Stimulated activated CD4-positive, alpha-beta T cell treated with anti-CD3 and anti-CD28 coated beads, Interleukin-4, amount 100 ng/mL, for 1 hour (primary cell): ENCODE results near the gene RDH8.

Experiments used
- DNase-seq: peaks from one replicate; pipeline ENCODE4 v3.0.0-alpha.2; 2020

Gene RDH8

DNA sequence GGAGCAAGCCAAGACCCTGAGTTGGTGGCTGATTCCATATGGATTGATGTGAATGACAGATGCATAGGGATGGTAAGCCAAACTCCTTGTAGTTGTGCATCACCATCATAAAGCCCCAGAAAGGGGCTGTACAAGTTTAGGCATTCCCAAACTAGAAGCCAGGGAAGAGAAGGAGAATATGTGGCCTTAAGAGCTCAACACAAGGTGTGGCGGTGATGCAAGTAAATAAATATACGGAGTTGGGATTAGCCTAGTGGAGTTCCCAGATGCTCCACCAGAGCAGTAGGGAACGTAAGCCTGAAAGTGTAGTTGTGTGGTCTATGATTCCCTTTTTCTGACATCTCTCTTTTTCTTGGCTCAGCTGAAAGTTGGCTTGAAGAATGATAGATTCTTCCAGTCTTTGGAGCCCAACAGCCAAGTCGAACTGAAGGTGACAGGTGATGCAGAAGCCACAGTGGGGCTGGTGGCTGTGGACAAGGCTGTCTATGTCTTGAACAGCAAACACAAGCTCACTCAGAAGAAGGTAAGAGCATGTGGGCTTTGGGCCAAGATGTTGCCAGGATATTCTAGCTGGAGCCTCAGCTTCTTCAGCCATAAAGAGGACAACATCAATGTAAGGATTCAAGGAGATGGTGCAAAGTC, 30.1 kb downstream of the RDH8 start:
- DNase-seq = no peak

DNA sequence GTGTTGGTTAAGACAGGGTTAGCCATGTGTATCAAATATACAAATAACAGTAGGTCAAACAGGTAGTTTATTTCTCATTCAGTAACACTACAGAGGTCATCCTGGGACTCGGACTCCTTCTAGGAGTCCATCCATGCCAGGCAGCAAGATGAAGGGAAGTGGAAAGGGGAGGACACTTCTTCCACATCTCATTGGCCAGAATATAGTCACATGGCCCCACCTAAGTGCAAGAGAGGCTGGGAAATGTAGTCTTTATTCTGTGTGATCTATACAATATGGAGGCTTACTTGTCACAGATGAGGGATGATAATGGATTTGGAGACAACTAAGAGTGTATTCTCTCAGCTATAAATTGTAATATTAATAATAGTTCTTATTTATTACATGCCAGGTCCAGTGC, 31.1 kb downstream of the RDH8 start:
- DNase-seq = no peak

DNA sequence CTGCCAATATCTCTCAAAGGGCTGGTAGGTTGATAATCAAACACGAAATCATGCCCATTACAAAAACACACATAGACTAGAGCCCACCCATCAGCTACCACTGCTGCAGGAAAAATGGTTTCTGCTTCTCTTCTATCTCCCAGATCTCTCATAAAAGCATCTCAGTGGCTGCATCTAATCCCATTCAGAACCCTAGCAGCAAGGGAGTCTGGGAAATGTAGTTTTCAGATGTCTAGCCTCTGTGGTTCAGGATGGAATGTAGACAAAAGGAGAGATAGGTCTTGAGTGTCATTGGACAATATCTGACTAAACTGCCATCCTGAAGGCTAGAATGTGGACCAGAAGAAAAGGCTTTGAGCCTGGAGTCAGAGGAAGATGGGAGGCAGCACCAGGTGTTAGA, 32.1 kb downstream of the RDH8 start:
- DNase-seq = no peak

DNA sequence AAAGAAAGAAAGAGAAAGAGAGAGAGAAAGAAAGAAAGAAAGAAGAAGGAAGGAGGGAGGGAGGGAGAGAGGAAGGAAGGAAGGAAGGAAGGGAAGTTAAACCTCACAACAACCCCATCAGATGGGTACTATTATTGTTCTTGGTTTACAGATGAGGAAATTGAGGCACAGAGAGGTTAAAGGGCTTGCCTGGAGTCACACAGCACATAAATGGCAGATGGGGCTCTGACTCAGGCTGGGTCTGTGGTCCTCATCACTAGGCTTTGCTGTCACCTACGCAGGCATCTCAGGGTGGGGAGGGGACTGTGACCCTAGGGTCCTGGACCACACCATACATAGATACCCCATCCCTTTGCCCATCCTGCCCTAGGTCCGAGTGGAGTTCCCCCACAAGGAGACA, 36.3 kb downstream of the RDH8 start:
- DNase-seq = no peak

DNA sequence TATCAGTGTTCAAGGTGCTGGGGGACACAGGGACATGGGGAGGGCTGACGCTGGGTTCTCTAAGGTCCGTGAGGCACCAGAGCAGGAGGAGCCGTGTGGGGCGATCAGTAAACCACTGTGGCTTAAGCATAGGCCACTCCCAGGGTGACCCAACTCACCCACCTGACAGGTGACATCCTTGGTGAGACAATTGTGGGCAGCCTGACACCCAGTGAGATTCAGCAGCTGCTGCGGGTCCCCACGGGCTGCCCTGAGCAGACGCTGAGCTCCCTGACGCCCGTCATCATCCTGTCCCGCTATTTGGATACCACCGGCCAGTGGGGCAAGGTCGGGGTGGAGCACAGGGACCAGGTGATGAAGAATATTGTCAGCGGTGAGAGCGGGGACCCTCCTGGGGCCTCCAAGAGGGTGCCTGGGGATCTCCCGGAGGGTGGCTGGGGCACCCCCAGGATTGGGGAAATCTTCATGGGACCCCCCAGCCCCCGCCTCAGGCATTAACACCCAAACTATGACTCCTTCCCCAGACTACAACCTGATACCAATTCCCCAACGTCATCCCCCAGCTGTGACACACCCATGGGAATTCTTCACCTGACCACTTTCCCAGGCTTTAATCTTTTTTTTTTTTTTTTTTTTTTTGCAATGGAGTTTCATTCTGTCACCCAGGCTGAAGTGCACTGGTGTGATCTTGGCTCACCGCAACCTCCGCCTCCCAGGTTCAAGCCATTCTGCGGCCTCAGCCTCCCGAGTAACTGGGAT, 39.5 kb downstream of the RDH8 start:
- no peak for DNase-seq

DNA sequence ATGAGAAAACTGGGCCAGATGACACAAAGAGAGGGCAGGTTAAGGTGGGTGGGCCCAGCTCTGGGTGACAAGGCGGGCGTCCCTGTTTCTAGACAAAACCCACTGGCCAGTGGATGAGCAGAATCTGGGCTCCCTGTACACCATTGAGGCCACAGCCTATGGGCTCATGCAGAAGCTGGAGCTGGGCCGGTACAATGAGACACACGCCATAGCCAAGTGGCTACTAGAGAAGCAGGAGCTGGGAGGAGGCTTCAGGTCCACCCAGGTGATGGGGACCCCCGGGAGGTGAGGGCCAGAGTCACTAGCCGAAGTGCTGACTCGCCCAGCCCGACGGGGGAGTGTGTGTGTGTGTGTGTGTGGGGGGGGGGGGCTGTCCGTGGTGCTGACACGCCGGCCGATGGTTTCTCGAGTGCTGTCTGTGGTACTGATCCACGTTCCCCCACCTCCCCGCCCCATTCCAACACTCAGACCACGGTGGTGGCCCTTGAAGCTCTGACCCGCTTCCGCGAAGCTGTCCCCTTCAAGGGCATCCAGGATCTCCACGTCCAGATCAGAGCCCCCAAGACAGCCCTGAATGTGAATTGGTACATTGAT, 48.5 kb downstream of the RDH8 start:
- DNase-seq = no peak

DNA sequence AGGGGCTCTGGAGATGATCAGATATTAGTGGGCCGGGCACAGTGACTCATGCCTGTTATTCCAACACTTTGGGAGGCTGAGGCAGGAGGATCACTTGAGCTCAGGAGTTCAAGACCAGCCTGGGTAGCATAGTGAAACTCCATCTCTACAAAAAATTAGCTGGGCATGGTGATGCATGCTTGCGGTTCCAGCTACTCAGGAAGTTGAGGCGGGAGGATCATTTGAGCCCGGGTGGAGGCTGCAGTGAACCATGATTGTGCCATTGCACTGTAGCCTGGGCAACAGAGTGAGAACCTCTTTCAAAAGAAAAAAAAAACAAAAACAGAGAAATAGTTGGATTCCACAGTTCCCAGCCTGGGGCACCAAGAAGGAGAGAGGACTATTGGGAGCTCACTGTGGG, 54.9 kb downstream of the RDH8 start:
- DNase-seq = no peak

DNA sequence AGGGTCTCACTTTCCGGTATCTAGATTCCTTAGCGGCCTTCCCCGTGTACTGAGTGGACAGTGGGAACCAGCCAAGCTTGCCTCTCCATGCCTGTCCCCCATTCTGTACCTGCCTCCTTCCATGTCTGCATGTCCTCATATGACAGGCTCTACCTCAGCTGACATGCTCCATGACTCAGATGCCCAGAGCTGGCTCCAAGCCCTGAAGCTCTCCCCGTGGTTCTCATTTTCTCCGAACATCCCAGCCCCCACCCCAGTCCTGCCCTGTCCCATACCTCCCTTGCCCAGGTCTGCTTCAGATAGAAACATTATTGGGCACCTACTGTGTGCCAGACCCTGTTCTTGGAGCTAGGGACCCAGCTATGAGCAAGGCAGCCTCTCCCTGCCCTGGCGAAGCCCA, 55.8 kb downstream of the RDH8 start:
- no peak for DNase-seq

DNA sequence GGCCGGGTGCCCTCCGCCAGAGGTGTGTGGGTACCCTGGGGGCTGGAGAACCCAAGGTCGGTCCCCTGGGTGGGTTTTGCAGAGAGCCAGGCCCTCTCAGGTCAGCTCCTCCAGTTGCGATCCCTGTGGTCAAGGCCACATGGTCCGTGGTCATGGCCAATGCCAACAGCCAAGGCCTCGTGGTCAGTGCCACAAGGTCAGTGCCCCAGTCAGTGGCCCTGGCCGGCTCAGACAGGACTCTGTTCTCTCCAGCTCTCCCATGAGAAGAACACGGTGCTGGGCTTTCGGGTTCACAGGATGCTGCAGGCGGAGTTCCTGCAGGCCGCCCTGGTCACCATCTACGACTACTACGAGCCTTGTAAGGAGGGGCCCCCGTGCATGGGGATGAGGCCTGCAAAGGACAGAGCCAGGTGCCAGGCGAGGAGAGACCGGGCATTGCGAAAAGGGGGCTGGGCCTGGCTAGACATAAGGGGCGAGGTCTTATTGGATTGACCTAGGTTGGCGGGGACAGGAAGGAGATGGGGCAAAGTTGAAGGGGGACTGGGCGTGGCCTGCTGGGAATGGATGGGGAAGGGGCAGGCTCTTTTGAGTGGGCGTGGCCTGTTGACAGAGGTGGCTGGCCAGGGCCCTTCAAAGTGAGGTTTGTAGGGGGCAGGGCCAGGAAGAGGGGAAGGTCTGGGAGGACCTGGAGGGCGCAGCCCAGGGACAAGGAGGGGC, 57.6 kb downstream of the RDH8 start:
- DNase-seq = no peak
